Measurements from ENCODE around the gene TUBB2A. TPM values are rescaled to one million over a fixed set of nuclear protein-coding genes. Genes with fewer than 3 reads are reported as not detected.

Gene TUBB2A
- total and polyA plus RNA-seq, 2 of the 8 experiments (the other 6 are each of a cell fraction or from before 2014, with no cell fraction given), result 315 to 330 TPM

DNA sequence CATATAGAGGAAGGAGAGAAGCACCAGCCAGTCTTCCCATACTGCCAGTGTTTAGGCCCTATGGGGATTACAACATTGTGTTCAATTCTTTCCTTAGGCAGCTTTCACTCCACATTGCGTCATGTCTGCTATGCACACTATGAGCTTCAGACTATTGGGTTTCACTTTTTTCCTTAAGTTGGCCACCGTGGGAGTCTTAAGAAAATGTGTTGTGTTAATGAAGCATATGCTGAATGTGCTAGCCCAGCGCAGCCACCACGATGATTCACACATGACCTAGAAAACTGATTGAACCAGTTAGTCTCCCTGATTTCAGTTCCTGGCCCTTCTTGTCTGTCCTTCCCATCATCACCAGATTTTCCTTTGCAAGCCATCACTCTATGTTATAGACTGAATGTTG is 48.6 kb upstream of the TUBB2A start:
- Histone ChIP-seq H3K36me3 (ENCODE audit: control insufficient read depth in 2 of 4, insufficient read depth in 4 of 4, low read length in 3 of 4) (no peaks in the 10 kb centered on the region), H3K56ac (replicated peaks; ENCODE audit: insufficient read length, low read depth, low read length) (no peak overlapping the region), H3K4me3 (ENCODE audit: extremely low read depth in 1 of 4, insufficient read depth in 2 of 4, low read depth in 3 of 4, low read length in 4 of 4) (no peak overlapping the region), H2BK12ac (ENCODE audit: low read depth, low read length) (no peak overlapping the region), H4K91ac (replicated peaks; ENCODE audit: insufficient read length, low read length) (peak overlapping the region; percentile 35), H3K27me3 (replicated peaks in 1 of 4; ENCODE audit: control insufficient read depth in 3 of 4, extremely low read depth in 1 of 4, insufficient read depth in 3 of 4, low read length in 3 of 4) (no peaks in the 10 kb centered on the region), H3K18ac (ENCODE audit: extremely low read depth, low read length) (no peak overlapping the region), H2BK20ac (ENCODE audit: low read length) (peak overlapping the region; percentile 74; the same call in 1 of the 2 replicates), H2AFZ (ENCODE audit: low read length) (no peak overlapping the region), H2BK120ac (replicated peaks; ENCODE audit: low read depth, low read length) (no peak overlapping the region), H3K23me2 (ENCODE audit: low read depth, low read length) (no peaks in the 10 kb centered on the region), H3K79me2 (ENCODE audit: control insufficient read depth in 1 of 2, insufficient read depth in 2 of 2, low read length in 2 of 2) (no peaks in the 10 kb centered on the region), H3K27ac (ENCODE audit: low read depth, low read length) (no peak overlapping the region), H3K4me2 (ENCODE audit: insufficient read depth in 1 of 2, low read depth in 2 of 2, low read length in 2 of 2) (no peak overlapping the region), H3K4ac (replicated peaks; ENCODE audit: insufficient read length, low read depth, low read length) (no peak overlapping the region), H3K23ac (ENCODE audit: insufficient read length) (no peak overlapping the region), H3K9me3 (ENCODE audit: insufficient read depth in 2 of 2, low read depth in 1 of 2, low read length in 1 of 2) (no peaks in the 10 kb centered on the region), H3K9ac (replicated peaks in 1 of 4; ENCODE audit: extremely low read depth in 1 of 4, low read depth in 3 of 4, low read length in 3 of 4) (no peak overlapping the region), H4K20me1 (replicated peaks in 1 of 2; ENCODE audit: control insufficient read depth in 1 of 2, insufficient read depth in 2 of 2, low read length in 2 of 2) (no peaks in the 10 kb centered on the region), H2AK5ac (ENCODE audit: low read depth, low read length) (no peak overlapping the region), H2BK5ac (ENCODE audit: low read depth, low read length) (no peak overlapping the region), H3K4me1 (replicated peaks in 1 of 4; ENCODE audit: control insufficient read depth in 3 of 4, insufficient read depth in 4 of 4, low read length in 3 of 4) (peaks cover 4 to 13% (median 5%) of the 10 kb centered on the region in 4 experiments; a peak in 6 of 7 replicates), H3K14ac (ENCODE audit: insufficient read length) (no peak overlapping the region), H2BK15ac (ENCODE audit: low read length) (no peak overlapping the region; the same call in 1 of the 2 replicates), H3K79me1 (ENCODE audit: low read depth, low read length) (no peaks in the 10 kb centered on the region; the same call in 1 of the 2 replicates), H4K5ac (ENCODE audit: insufficient read length, low read depth, low read length) (no peak overlapping the region), H4K8ac (ENCODE audit: extremely low read depth, insufficient read depth, low read length) (no peak overlapping the region)
- 98% methylated on average over 4 of the region's 4 CpGs; no CpG with 5 or more reads in 1 of the 2 experiments for WGBS, 2 experiments (ENCODE audit: extremely low coverage in 1 of 2, insufficient coverage in 1 of 2, insufficient read length in 1 of 2, insufficient replicate concordance in 2 of 2, low coverage in 1 of 2, low lambda C conversion rate in 2 of 2, missing lambda C conversion rate in 1 of 2)
- CTCF ChIA-PET (ENCODE audit: partially characterized antibody), result interaction anchor here (1.0 to 3.7 kb wide), 6 partner anchors 9 to 51 kb away, joined by 3 to 12 read pairs (median 4); no protein-coding TSS in a partner anchor
- no peak for FAIRE-seq
- TF ChIP-seq, protein P1, sequence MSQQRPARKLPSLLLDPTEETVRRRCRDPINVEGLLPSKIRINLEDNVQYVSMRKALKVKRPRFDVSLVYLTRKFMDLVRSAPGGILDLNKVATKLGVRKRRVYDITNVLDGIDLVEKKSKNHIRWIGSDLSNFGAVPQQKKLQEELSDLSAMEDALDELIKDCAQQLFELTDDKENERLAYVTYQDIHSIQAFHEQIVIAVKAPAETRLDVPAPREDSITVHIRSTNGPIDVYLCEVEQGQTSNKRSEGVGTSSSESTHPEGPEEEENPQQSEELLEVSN (IDR thresholded peaks at IDR 0.05), result no peak
- POLR2A ChIA-PET (ENCODE audit: partially characterized antibody), result interaction anchor here (1.4 to 1.5 kb wide), 3 partner anchors 10 to 48 kb away, joined by 3 to 4 read pairs (median 4); partner anchors contain the start of gene TUBB2A
- no peak for DNase-seq (ENCODE audit: low read depth in 1 of 2, low spot score in 2 of 2)
